Measurements from ENCODE around the gene DOLPP1. TPM values are rescaled to one million over a fixed set of nuclear protein-coding genes. Genes with fewer than 3 reads are reported as not detected.
A peak's percentile ranks its signal among the peaks of the same experiment; 100 is the strongest.

Gene DOLPP1
- total RNA-seq, 1 experiment from 2014 or later: 32.7 TPM

- Mint-ChIP-seq H3K36me3 (no peaks in the 10 kb centered on the region), H3K9me3 (no peaks in the 10 kb centered on the region), H3K4me1 (peaks cover 24% of the 10 kb centered on the region), H3K27me3 (ENCODE audit: low read depth) (peaks cover 17% of the 10 kb centered on the region), H3K27ac (peak within 1 kb of the TSS; percentile 99), H3K4me3 (peak within 1 kb of the TSS; percentile 93)
- peak; percentile 97 for DNase-seq (ENCODE audit: low spot score)
- ChIA-PET CTCF (interaction anchor here (1.2 to 2.5 kb wide), 5 partner anchors 8 to 83 kb away, joined by 3 to 13 read pairs (median 6); partner anchors contain the start of gene SH3GLB2), POLR2A (interaction anchor here (1.5 to 1.6 kb wide), 2 partner anchors 16 kb away, joined by 3 to 5 read pairs; no protein-coding TSS in a partner anchor)
- no peak for TF ChIP-seq NFE2L1 (CRISPR knock-in tag; IDR thresholded peaks at IDR 0.05)
- peak; percentile 62; the same call in 1 of the 2 replicates for TF ChIP-seq CBFB (CRISPR knock-in tag; IDR thresholded peaks at IDR 0.05; ENCODE audit: low read depth)
- TF ChIP-seq USF1 (CRISPR knock-in tag; IDR thresholded peaks at IDR 0.05): peak; percentile 9; the same call in 1 of the 2 replicates
- peak; percentile 87; the same call in 1 of the 2 replicates for TF ChIP-seq TEAD1 (CRISPR knock-in tag; IDR thresholded peaks at IDR 0.05)
- peak; percentile 53; the same call in 1 of the 2 replicates for TF ChIP-seq ARID4B (CRISPR knock-in tag; IDR thresholded peaks at IDR 0.05; ENCODE audit: borderline replicate concordance)
- peak; percentile 80 for TF ChIP-seq SP1 (CRISPR knock-in tag; conservative IDR thresholded peaks at IDR 0.05)
- TF ChIP-seq ZNF219 (CRISPR knock-in tag; IDR thresholded peaks at IDR 0.05; ENCODE audit: borderline replicate concordance): no peak
- TF ChIP-seq SMAD3 (CRISPR knock-in tag; IDR thresholded peaks at IDR 0.05; ENCODE audit: borderline replicate concordance): no peak
- TF ChIP-seq USF2 (CRISPR knock-in tag; IDR thresholded peaks at IDR 0.05): peak; percentile 15; the same call in 1 of the 2 replicates
- TF ChIP-seq MAX (CRISPR knock-in tag; IDR thresholded peaks at IDR 0.05): peak; percentile 80
- no peak for TF ChIP-seq TCF7 (CRISPR knock-in tag; IDR thresholded peaks at IDR 0.05; ENCODE audit: low read depth)
- no peak for TF ChIP-seq NR2C2 (CRISPR knock-in tag; IDR thresholded peaks at IDR 0.05)
- no peak for TF ChIP-seq GRHL2 (CRISPR knock-in tag; IDR thresholded peaks at IDR 0.05; ENCODE audit: insufficient replicate concordance, severe bottlenecking)
- TF ChIP-seq ZNF281 (CRISPR knock-in tag; IDR thresholded peaks at IDR 0.05): no peak
- 0 out of 2 replicates have a peak, but pooled peaks have one; percentile 28 for TF ChIP-seq NFYB (CRISPR knock-in tag; conservative IDR thresholded peaks at IDR 0.05; ENCODE audit: low read depth)
- peak; percentile 76 for TF ChIP-seq E2F5 (CRISPR knock-in tag; IDR thresholded peaks at IDR 0.05)
- TF ChIP-seq ATF1 (CRISPR knock-in tag; IDR thresholded peaks at IDR 0.05): peak; percentile 65; the same call in 1 of the 2 replicates
- TF ChIP-seq FOXP1 (CRISPR knock-in tag; IDR thresholded peaks at IDR 0.05; ENCODE audit: borderline replicate concordance): no peak
- peak; percentile 46; the same call in 1 of the 2 replicates for TF ChIP-seq MYBL2 (CRISPR knock-in tag; IDR thresholded peaks at IDR 0.05)
- no peak for TF ChIP-seq RORB (CRISPR knock-in tag; IDR thresholded peaks at IDR 0.05)
- TF ChIP-seq CTCF (IDR thresholded peaks at IDR 0.05): no peak
- TF ChIP-seq ZBTB21 (CRISPR knock-in tag; IDR thresholded peaks at IDR 0.05; ENCODE audit: borderline replicate concordance): peak; percentile 47; the same call in 1 of the 2 replicates
- no peak for TF ChIP-seq GABPB1 (CRISPR knock-in tag; IDR thresholded peaks at IDR 0.05)
- no peak for TF ChIP-seq ZNF396 (CRISPR knock-in tag; IDR thresholded peaks at IDR 0.05; ENCODE audit: borderline replicate concordance)
- peak; percentile 85 for ATAC-seq
These were observed 30.0 kb downstream of the DOLPP1 start, which contains the start of the genes CRAT and PTPA for GRCh38 chr9:129110740-129111527. Gene CRAT, minus strand, starts transcription at chr9:129110793. Its CDS starts 284 bp downstream, at chr9:129110509. Gene PTPA, plus strand, starts transcription at chr9:129111415. Its CDS starts 186 bp downstream, at chr9:129111601.

Data from WTC11 (cell line).